Anterior cingulate cortex (tissue), 58 donors: Measurements from ENCODE around the gene SYT13.
A peak's percentile ranks its signal among the peaks of the same experiment; 100 is the strongest.

Experiments used
- DNase-seq, 58 donors: peaks; one replicate each; lab custom pipeline; 2025; lab: John Stamatoyannopoulos, UW

SYT13 gene

GRCh38 chr11:45285930-45286632, at the start of gene SYT13:
TSS of gene SYT13 (minus strand) at chr11:45286341. CDS start at chr11:45286207, 134 bp downstream.
- peak in 45 of 58 donors; percentile 4 to 81 (median 35) for DNase-seq

DNA sequence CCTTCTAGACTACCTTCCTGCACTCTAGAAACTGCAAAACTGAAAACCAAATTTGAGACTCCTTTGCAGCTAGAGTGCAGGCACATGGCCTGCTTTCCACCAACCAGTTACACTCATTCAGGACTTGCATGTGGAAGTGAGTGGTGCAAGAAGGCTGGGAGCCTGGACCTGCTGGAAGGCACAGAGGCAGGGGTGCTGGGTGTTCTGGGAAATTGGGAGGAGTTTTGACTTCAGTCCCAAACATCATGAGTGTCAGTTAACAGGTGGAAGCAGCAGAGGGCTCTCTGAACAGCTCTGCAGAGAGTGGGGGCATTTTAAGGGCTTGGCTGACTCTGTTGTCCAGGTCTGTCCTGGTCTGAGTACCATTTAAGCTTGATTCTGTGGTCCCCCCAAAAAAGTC, 49.3 kb upstream of the SYT13 start:
- no peak for DNase-seq

GRCh38 chr11:45334836-45335235, 48.7 kb upstream of the SYT13 start:
- no peak for DNase-seq

GRCh38 chr11:45334410-45334809, 48.3 kb upstream of the SYT13 start:
- no peak for DNase-seq

GRCh38 chr11:45333001-45333971, 47.1 kb upstream of the SYT13 start:
- peak in 2 of 58 donors; percentile 12 to 23 for DNase-seq

GRCh38 chr11:45332276-45332934, 46.3 kb upstream of the SYT13 start:
- DNase-seq, result peak in 5 of 58 donors; percentile 9 to 29 (median 24)

- DNase-seq, result no peak
These were observed 45.7 kb upstream of the SYT13 start for GRCh38 chr11:45331839-45332238.

DNA sequence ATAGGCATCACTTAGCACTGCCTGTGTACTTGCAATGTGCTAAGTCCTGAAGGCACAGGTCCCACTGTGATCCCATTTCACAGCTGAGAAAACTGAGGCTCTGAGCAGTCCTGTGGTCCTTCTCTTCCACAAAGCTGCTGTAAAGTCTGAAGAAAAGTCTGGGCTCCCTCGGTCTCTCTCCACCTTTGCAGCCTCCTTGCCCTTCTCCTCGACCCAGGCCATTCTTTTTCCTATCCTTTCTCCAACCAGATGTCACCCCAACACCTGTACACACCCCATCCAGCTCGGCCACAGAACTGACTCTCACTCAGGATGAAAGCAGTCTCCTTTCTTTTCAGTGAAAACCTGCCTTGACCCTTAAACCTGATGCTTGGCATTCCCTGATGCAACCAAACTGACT, 42.6 kb upstream of the SYT13 start:
- DNase-seq, result no peak

DNA sequence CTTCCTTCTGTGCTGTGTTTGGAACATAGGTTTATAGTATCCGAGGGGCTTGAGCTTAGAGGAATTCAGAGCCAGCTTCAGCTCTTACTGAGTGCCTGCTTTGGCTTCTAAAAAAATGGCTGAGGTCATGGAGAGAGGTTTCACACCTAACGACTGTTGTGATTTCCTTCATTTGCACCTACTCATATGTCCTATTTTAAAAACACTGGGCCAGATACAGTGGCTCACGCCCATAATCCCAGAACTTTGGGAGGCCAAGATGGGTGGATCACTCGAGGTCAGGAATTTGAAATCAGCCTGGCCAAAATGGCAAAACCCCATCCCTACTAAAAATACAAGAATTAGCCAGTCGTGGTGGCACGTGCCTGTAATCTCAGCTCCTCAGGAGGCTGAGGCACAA, 38.3 kb upstream of the SYT13 start:
- no peak for DNase-seq

GRCh38 chr11:45323601-45324249, 37.6 kb upstream of the SYT13 start:
- no peak for DNase-seq

GRCh38 chr11:45322891-45323600, 36.9 kb upstream of the SYT13 start:
- DNase-seq, result peak in 8 of 58 donors; percentile 4 to 36 (median 10)

GRCh38 chr11:45322111-45322705, 36.1 kb upstream of the SYT13 start:
- no peak for DNase-seq

- DNase-seq, result no peak
These were observed 35.5 kb upstream of the SYT13 start for GRCh38 chr11:45321669-45322068.

- DNase-seq, result no peak
These were observed 35.0 kb upstream of the SYT13 start for GRCh38 chr11:45321031-45321595.

DNA sequence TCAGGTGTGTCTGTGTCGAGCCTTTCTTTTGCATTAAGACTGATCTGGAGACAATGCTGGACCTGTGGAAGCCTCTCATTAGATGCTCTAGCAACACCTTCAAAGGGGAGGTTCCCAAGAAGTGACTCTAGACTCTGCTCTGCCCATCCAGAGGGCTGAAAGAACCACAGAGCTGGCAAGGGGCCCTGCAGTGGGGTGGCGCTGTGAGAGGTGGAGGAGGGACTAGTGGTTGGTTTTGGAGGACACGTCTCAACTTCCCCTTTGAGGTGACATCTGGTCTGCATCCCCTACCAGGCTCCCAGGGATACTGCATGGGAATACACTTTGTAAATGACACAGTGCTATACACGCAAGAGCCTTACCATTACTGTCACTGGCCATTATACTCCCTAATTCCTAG, 34.2 kb upstream of the SYT13 start:
- no peak for DNase-seq

- DNase-seq, result no peak
These were observed 32.9 kb upstream of the SYT13 start for GRCh38 chr11:45319077-45319476.

GRCh38 chr11:45318516-45318915, 32.4 kb upstream of the SYT13 start:
- no peak for DNase-seq

DNA sequence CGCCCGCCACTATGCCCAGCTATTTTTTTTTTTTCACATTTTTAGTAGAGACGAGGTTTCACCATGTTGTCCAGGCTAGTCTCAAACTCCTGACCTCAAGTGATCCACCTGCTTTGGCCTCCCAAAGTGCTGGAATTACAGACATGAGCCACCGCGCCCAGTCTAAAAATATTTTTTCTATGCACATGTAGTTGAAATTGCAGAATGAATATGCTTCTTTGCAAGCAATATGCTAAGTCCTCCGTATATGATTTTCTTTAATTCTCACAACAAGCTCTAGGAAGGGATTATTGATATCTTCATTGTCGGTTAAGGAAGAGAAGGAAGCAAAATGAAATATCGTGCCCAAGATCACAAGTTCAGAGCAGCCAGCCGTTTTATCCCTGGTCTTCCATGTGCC, 30.1 kb upstream of the SYT13 start:
- no peak for DNase-seq

DNA sequence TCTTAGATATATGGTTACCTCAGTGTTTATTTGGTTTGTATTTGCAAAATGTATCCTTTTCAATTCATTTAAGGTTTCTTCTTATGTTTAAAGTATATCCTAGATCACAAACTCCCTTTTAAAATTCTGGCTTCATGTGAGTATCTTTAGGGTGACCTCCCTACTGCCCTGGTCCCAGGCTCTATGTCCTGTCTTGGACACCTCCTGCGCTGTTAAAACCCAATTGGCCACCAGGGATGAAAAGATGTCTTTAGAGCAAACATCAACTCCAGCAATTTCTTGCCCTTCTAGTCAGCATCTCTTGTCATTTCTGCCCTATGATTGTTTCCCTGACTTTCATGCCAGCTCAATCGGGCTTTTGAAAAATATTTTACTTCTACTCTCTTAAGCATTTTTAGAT, 28.8 kb upstream of the SYT13 start:
- DNase-seq, result no peak
